Smooth muscle cell (in vitro differentiated cells): Measurements from ENCODE around the gene SLC35E3. TPM values are rescaled to one million over a fixed set of nuclear protein-coding genes. Genes with fewer than 3 reads are reported as not detected.

Experiments used
- DNase-seq: peaks from one replicate; lab custom pipeline; 2025; ENCODE audit not compliant: unreplicated experiment; lab: John Stamatoyannopoulos, UW
- H2AFZ ChIP-seq: fragments of 200-600 bp; sonication (generic); 2 replicates; pipeline ENCODE4 v1.6.0; 2016; ENCODE audit warnings: antibody characterized with exemption, low read depth, mild to moderate bottlenecking
- H3F3A ChIP-seq: fragments of 200-600 bp; sonication (generic); 2 replicates; pipeline ENCODE4 v1.6.0; 2017; ENCODE audit warnings: antibody characterized with exemption, low read depth
- H3K27ac ChIP-seq: fragments of 200-600 bp; sonication (generic); 2 replicates; pipeline ENCODE4 v1.5.1; 2016; ENCODE audit warnings: low read depth, mild to moderate bottlenecking
- H3K27me3 ChIP-seq: fragments of 200-600 bp; sonication (generic); 2 replicates; pipeline ENCODE4 v1.6.1; 2016; ENCODE audit warnings: low read depth, mild to moderate bottlenecking
- H3K36me3 ChIP-seq: fragments of 200-600 bp; sonication (generic); 2 replicates; pipeline ENCODE4 v1.5.1; 2016; ENCODE audit warnings: low read depth
- H3K4me1 ChIP-seq: fragments of 200-600 bp; sonication (generic); 2 replicates; pipeline ENCODE4 v1.5.1; 2016; ENCODE audit warnings: low read depth
- H3K4me2 ChIP-seq: fragments of 200-600 bp; sonication (generic); 2 replicates; pipeline ENCODE4 v1.6.0; 2016; ENCODE audit warnings: mild to moderate bottlenecking
- H3K4me3 ChIP-seq: fragments of 200-600 bp; sonication (generic); 2 replicates; pipeline ENCODE4 v1.5.1; 2016; ENCODE audit warnings: mild to moderate bottlenecking
- H3K79me2 ChIP-seq: fragments of 200-600 bp; sonication (generic); 2 replicates; pipeline ENCODE4 v1.6.0; 2016; ENCODE audit warnings: low read depth, mild to moderate bottlenecking
- H3K9ac ChIP-seq: fragments of 200-600 bp; sonication (generic); 2 replicates; pipeline ENCODE4 v1.6.0; 2016; ENCODE audit warnings: low read depth
- H3K9me3 ChIP-seq: fragments of 200-600 bp; sonication (generic); replicated peaks from 2 replicates; pipeline ENCODE4 v1.5.1; 2016; ENCODE audit warnings: low read depth
- H4K20me1 ChIP-seq: fragments of 200-600 bp; sonication (generic); 2 replicates; pipeline ENCODE4 v1.6.0; 2016; ENCODE audit warnings: low read depth
- WGBS: methylation state at CpG from one replicate; pipeline ENCODE4 v1.1.7; 2016; ENCODE audit warnings: low lambda C conversion rate; 5-methylcytosine and 5-hydroxymethylcytosine counted together
- polyA plus RNA-seq: library from polyadenylated mRNA; unstranded; fragments of >200 nt; fragmentation: Nextera tagmentation; extraction: Ambion mirVana; gene quantifications from 2 replicates; pipeline ENCODE4 v1.2.1, GENCODE V29; 2016
- total RNA-seq: library from RNA; depleted of rRNA; stranded (reverse); fragments of >200 nt; gene quantifications from 2 replicates; pipeline ENCODE4 v1.2.3, GENCODE V29; 2014
- TF ChIP-seq, protein P1 (sequence below): fragments of 200-600 bp; sonication (generic); IDR thresholded peaks from 2 replicates; pipeline ENCODE4 v1.5.1; 2017; ENCODE audit warnings: borderline replicate concordance, mild to moderate bottlenecking, antibody characterized with exemption; ENCODE audit not compliant: insufficient read depth, poor library complexity, severe bottlenecking

SLC35E3 gene
- total and polyA plus RNA-seq, 2 experiments from 2014 or later = 8.9 to 18.8 TPM

DNA sequence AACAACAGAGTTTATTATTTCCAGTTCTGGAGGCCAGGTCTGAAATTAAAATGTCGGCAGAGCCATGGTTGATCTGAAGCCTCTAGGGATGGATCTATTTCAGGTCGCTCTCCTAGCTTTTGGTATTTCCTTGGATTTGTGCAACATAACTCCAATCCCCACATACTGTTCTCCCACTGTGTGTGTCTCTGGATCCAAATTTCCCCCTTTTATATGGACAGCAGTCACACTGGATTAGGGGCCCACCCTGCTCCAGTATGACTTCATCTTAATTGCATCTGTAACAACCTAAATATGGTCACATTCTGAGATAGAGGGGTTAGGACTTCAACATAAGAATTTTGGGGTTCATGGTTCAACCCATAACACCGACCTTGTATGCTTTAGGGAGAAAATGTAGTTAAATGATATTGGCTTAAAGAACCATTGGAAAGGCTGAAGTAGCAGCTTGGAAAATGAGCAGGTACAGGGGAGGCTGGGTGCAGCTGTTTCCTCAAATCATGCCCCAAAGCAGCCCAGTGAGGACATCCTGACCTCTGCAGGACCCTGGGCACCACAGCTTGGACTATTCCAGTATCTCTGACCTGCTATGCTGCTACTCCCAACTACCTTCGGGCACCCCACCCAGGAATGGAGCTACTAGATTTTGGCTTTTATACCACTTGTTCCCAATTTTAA, 48.1 kb downstream of the SLC35E3 start:
- H3K9ac ChIP-seq = no peak overlapping the region
- no peak overlapping the region for H2AFZ ChIP-seq
- H3K4me1 ChIP-seq = no peaks in the 10 kb centered on the region
- no peaks in the 10 kb centered on the region for H3K9me3 ChIP-seq
- H3K36me3 ChIP-seq = no peaks in the 10 kb centered on the region
- H3K4me3 ChIP-seq = no peak overlapping the region
- peak overlapping the region; percentile 62 for H3K27ac ChIP-seq
- no peaks in the 10 kb centered on the region for H3K79me2 ChIP-seq
- WGBS = 92% methylated on average over 4 of the region's 4 CpGs
- no peaks in the 10 kb centered on the region for H4K20me1 ChIP-seq
- no peak for DNase-seq
- no peaks in the 10 kb centered on the region for H3F3A ChIP-seq
- no peaks in the 10 kb centered on the region for H3K27me3 ChIP-seq
- no peak overlapping the region for H3K4me2 ChIP-seq
- TF ChIP-seq, protein P1, sequence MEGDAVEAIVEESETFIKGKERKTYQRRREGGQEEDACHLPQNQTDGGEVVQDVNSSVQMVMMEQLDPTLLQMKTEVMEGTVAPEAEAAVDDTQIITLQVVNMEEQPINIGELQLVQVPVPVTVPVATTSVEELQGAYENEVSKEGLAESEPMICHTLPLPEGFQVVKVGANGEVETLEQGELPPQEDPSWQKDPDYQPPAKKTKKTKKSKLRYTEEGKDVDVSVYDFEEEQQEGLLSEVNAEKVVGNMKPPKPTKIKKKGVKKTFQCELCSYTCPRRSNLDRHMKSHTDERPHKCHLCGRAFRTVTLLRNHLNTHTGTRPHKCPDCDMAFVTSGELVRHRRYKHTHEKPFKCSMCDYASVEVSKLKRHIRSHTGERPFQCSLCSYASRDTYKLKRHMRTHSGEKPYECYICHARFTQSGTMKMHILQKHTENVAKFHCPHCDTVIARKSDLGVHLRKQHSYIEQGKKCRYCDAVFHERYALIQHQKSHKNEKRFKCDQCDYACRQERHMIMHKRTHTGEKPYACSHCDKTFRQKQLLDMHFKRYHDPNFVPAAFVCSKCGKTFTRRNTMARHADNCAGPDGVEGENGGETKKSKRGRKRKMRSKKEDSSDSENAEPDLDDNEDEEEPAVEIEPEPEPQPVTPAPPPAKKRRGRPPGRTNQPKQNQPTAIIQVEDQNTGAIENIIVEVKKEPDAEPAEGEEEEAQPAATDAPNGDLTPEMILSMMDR = no peak

DNA sequence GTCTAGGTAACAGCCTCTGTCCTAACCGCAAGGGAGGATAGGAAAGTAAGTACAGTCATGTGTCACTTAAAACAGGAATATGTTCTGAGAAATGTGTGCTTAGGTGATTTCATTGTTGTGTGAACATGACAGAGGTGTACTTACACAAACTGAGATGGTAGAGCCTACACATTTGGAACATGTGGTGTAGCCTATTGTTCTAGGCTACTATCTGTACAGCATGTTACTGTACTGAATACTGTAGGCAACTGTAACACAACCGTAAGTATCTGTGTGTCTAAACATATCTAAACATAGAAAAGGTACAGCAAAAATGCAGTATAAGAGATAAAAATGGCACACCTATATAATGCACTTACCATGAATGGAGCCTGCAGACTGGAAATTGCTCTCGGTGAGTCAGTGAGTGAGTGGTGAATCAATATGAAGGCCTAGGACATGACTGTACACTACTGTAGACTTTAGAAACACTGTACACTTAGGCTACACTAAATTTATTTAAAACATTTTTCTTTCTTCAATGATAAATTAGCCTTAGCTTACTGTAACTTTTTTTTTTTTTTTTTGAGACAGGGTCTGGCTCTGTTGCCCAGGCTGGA, 48.8 kb downstream of the SLC35E3 start:
- DNase-seq = no peak
- H3F3A ChIP-seq = no peaks in the 10 kb centered on the region
- TF ChIP-seq, protein P1 = no peak
- no peaks in the 10 kb centered on the region for H3K27me3 ChIP-seq
- H3K4me1 ChIP-seq = no peaks in the 10 kb centered on the region
- no peak overlapping the region for H3K4me3 ChIP-seq
- H4K20me1 ChIP-seq = no peaks in the 10 kb centered on the region
- H3K9me3 ChIP-seq = no peaks in the 10 kb centered on the region
- H3K9ac ChIP-seq = no peak overlapping the region
- H3K4me2 ChIP-seq = no peak overlapping the region
- H3K27ac ChIP-seq = peak overlapping the region; percentile 62
- H3K36me3 ChIP-seq = no peaks in the 10 kb centered on the region
- no peak overlapping the region for H2AFZ ChIP-seq
- H3K79me2 ChIP-seq = no peaks in the 10 kb centered on the region
- WGBS = 72% methylated on average over 3 of the region's 3 CpGs

DNA sequence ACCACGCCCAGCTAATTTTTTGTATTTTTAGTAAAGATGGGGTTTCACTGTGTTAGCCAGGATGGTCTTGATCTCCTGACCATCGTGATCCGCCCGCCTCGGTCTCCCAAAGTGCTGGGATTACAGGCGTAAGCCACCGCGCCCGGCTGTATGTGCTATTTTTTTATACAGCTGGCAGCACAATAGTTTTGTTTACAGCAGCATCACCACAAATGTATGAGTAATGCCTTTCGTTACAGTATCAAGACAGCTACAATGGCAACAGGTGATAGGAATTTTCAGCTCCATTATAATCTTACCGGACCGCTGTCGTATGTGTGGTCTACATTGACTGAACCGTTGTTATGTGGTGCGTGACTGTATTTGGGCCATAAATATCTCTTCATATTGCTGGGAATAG, 50.4 kb downstream of the SLC35E3 start:
- Histone ChIP-seq H3K36me3 (no peaks in the 10 kb centered on the region), H3K9ac (no peak overlapping the region), H4K20me1 (no peaks in the 10 kb centered on the region), H3F3A (no peaks in the 10 kb centered on the region), H3K9me3 (no peaks in the 10 kb centered on the region), H3K4me1 (no peaks in the 10 kb centered on the region), H3K27me3 (no peaks in the 10 kb centered on the region), H3K4me3 (no peak overlapping the region), H2AFZ (no peak overlapping the region), H3K4me2 (no peak overlapping the region), H3K79me2 (no peaks in the 10 kb centered on the region), H3K27ac (no peak overlapping the region)
- TF ChIP-seq, protein P1 = no peak
- 98% methylated on average over 15 of the region's 15 CpGs for WGBS
- no peak for DNase-seq

GRCh38 chr12:68798882-68799234, 52.9 kb downstream of the SLC35E3 start:
- Histone ChIP-seq H4K20me1 (no peaks in the 10 kb centered on the region), H3K27me3 (no peaks in the 10 kb centered on the region), H3K9ac (no peak overlapping the region), H3K4me1 (no peaks in the 10 kb centered on the region), H3K36me3 (no peaks in the 10 kb centered on the region), H2AFZ (no peak overlapping the region), H3K4me3 (no peak overlapping the region), H3F3A (no peaks in the 10 kb centered on the region), H3K79me2 (no peaks in the 10 kb centered on the region), H3K9me3 (no peaks in the 10 kb centered on the region), H3K4me2 (no peak overlapping the region), H3K27ac (no peak overlapping the region)
- DNase-seq = no peak
- WGBS = 100% methylated on average over 1 of the region's 1 CpG
- TF ChIP-seq, protein P1 = no peak
